ENCODE measurements around the gene DNAJB8. TPM values are rescaled to one million over a fixed set of nuclear protein-coding genes. Genes with fewer than 3 reads are reported as not detected.

DNAJB8 gene
- total RNA-seq, 2 experiments from 2014 or later = not detected

- Histone ChIP-seq H3K27ac (ENCODE audit: low read depth in 1 of 2, low read length in 2 of 2) (no peak overlapping the region), H3K4me1 (ENCODE audit: insufficient read depth, low read length) (no peaks in the 10 kb centered on the region), H3K27me3 (ENCODE audit: control insufficient read depth in 1 of 2, insufficient read depth in 2 of 2, low read length in 2 of 2) (no peaks in the 10 kb centered on the region), H3K4me3 (ENCODE audit: low read length) (no peak overlapping the region), H3K9me3 (ENCODE audit: control insufficient read depth in 1 of 2, insufficient read depth in 1 of 2, low read length in 2 of 2) (peaks cover 0 to 13% of the 10 kb centered on the region in 2 experiments), H3K36me3 (ENCODE audit: insufficient read depth, low read length) (peaks cover under 1% of the 10 kb centered on the region)
- no peak overlapping the region for H3K27ac Mint-ChIP-seq
- no peaks in the 10 kb centered on the region for H3K4me1 Mint-ChIP-seq (ENCODE audit: low read depth)
- DNase-seq = no peak
- ChIA-PET POLR2A (no interaction called here), CTCF (no interaction called here)
- H3K27me3 Mint-ChIP-seq = no peaks in the 10 kb centered on the region
- intact Hi-C loops (cut with DNase I, micrococcal nuclease) = no loop called here
- no peak for TF ChIP-seq CTCF (IDR thresholded peaks at IDR 0.05)
- no peaks in the 10 kb centered on the region for H3K36me3 Mint-ChIP-seq (ENCODE audit: low read depth)
- H3K4me3 Mint-ChIP-seq = no peak overlapping the region
- no peak for ATAC-seq (ENCODE audit: poor library complexity)
- no peaks in the 10 kb centered on the region for H3K9me3 Mint-ChIP-seq
Observed at GRCh38 chr3:128413413-128414205, 53.1 kb downstream of the DNAJB8 start.

GRCh38 chr3:128413003-128413370, 53.7 kb downstream of the DNAJB8 start:
- CTCF ChIA-PET = no interaction called here
- Mint-ChIP-seq H3K27me3 (no peaks in the 10 kb centered on the region), H3K27ac (no peak overlapping the region), H3K4me1 (ENCODE audit: low read depth) (no peaks in the 10 kb centered on the region), H3K9me3 (no peaks in the 10 kb centered on the region), H3K4me3 (no peak overlapping the region), H3K36me3 (ENCODE audit: low read depth) (no peaks in the 10 kb centered on the region)
- no peak for ATAC-seq (ENCODE audit: poor library complexity)
- H3K9me3 ChIP-seq (ENCODE audit: control insufficient read depth in 1 of 2, insufficient read depth in 1 of 2, low read length in 2 of 2) = peaks cover 0 to 6% of the 10 kb centered on the region in 2 experiments
- H3K36me3 ChIP-seq (ENCODE audit: insufficient read depth, low read length) = peaks cover 7% of the 10 kb centered on the region
- no peaks in the 10 kb centered on the region for H3K27me3 ChIP-seq (ENCODE audit: control insufficient read depth in 1 of 2, insufficient read depth in 2 of 2, low read length in 2 of 2)
- intact Hi-C loops (cut with DNase I, micrococcal nuclease) = no loop called here
- H3K4me3 ChIP-seq (ENCODE audit: low read length) = no peak overlapping the region
- DNase-seq = no peak
- H3K27ac ChIP-seq (ENCODE audit: low read depth in 1 of 2, low read length in 2 of 2) = no peak overlapping the region
- TF ChIP-seq CTCF (IDR thresholded peaks at IDR 0.05) = no peak
- H3K4me1 ChIP-seq (ENCODE audit: insufficient read depth, low read length) = no peaks in the 10 kb centered on the region
- POLR2A ChIA-PET = no interaction called here

Other genes with a start within 250 kb of the DNAJB8 start
- under 1 TPM; 0.16 to 0.17 TPM for gene GATA2, start 26.3 kb upstream of the DNAJB8 start, total RNA-seq
- 10 to 100 TPM; 67.7 to 72.6 TPM for gene RPN1, start 183.9 kb upstream of the DNAJB8 start, total RNA-seq